HepG2 (cell line): ENCODE measurements around the gene PPP1R18. TPM values are rescaled to one million over a fixed set of nuclear protein-coding genes. Genes with fewer than 3 reads are reported as not detected.

Source experiments
- AGO1 ChIP-seq: fragments of 200-400 bp; formaldehyde crosslinking; IDR thresholded peaks from 2 replicates; pipeline ENCODE4 v1.6.1; 2017; ENCODE audit warnings: mild to moderate bottlenecking, low read depth, low read length, moderate library complexity; ENCODE audit not compliant: poor library complexity, severe bottlenecking
- ATF1 ChIP-seq: IDR thresholded peaks from 2 replicates; pipeline ENCODE4 v1.6.1; 2016; ENCODE audit warnings: mild to moderate bottlenecking, control low read depth
- ATRX ChIP-seq: sonication (generic); formaldehyde crosslinking; IDR thresholded peaks from 2 replicates; pipeline ENCODE4 v1.4.0; 2020; ENCODE audit warnings: missing genetic modification reagents, borderline replicate concordance
- BHLHE40 ChIP-seq: IDR thresholded peaks from 2 replicates; pipeline ENCODE4 v1.6.1; 2011; ENCODE audit warnings: low read length, improper control_type of control experiment
- BORCS8-MEF2B ChIP-seq: sonication (generic); formaldehyde crosslinking; IDR thresholded peaks from 2 replicates; pipeline ENCODE4 v1.8.0; 2022; ENCODE audit warnings: mild to moderate bottlenecking, missing genetic modification reagents
- DMTF1 ChIP-seq: sonication (generic); formaldehyde crosslinking; IDR thresholded peaks from 2 replicates; pipeline ENCODE4 v1.4.0; 2020; ENCODE audit warnings: mild to moderate bottlenecking, missing genetic modification reagents
- HNRNPLL ChIP-seq: fragments of 200-400 bp; formaldehyde crosslinking; IDR thresholded peaks from 2 replicates; pipeline ENCODE4 v1.6.1; 2017; ENCODE audit warnings: mild to moderate bottlenecking, low read depth, low read length; ENCODE audit not compliant: poor library complexity, severe bottlenecking
- LCORL ChIP-seq, 2 experiments: fragments of 450-650 bp in 1 of 2; sonication (generic) in 1 of 2; formaldehyde crosslinking in 1 of 2; IDR thresholded peaks; 2 replicates each; pipeline versions ENCODE4 v1.5.0 to v1.6.1; 2017 to 2020; ENCODE audit warnings: antibody characterized with exemption in 1 of 2, missing genetic modification reagents in 1 of 2
- MATR3 ChIP-seq: sonication (generic); formaldehyde crosslinking; IDR thresholded peaks from 2 replicates; pipeline ENCODE4 v1.4.0; 2020; ENCODE audit warnings: missing genetic modification reagents
- NFYB ChIP-seq: sonication (generic); formaldehyde crosslinking; IDR thresholded peaks from 2 replicates; pipeline ENCODE4 v1.4.0; 2020; ENCODE audit warnings: missing genetic modification reagents
- POLR2A ChIP-seq, 2 experiments: IDR thresholded peaks; 2 replicates each; pipeline ENCODE4 v1.6.1; 2011; ENCODE audit warnings: low read depth in 2 of 2, low read length in 2 of 2, mild to moderate bottlenecking in 1 of 2, moderate library complexity in 1 of 2; ENCODE audit not compliant: insufficient read depth in 1 of 2
- PRDM4 ChIP-seq: sonication (generic); formaldehyde crosslinking; IDR thresholded peaks from 2 replicates; pipeline ENCODE4 v1.9.0; 2021; ENCODE audit warnings: missing genetic modification reagents, borderline replicate concordance
- REL ChIP-seq: sonication (generic); formaldehyde crosslinking; conservative IDR thresholded peaks from 2 replicates; pipeline ENCODE4 v1.8.0; 2022; ENCODE audit warnings: mild to moderate bottlenecking, missing genetic modification reagents, moderate library complexity
- SAFB2 ChIP-seq: sonication (generic); formaldehyde crosslinking; IDR thresholded peaks from 2 replicates; pipeline ENCODE4 v1.5.1; 2020; ENCODE audit warnings: missing genetic modification reagents, low read depth, mild to moderate bottlenecking, borderline replicate concordance
- TBX2 ChIP-seq: sonication (generic); formaldehyde crosslinking; IDR thresholded peaks from 2 replicates; pipeline ENCODE4 v1.5.0; 2020; ENCODE audit warnings: missing genetic modification reagents, mild to moderate bottlenecking, borderline replicate concordance
- ZFP91 ChIP-seq: sonication (generic); formaldehyde crosslinking; IDR thresholded peaks from 2 replicates; pipeline ENCODE4 v1.9.0; 2022; ENCODE audit warnings: missing genetic modification reagents, mild to moderate bottlenecking, borderline replicate concordance
- ZNF432 ChIP-seq: sonication (generic); formaldehyde crosslinking; IDR thresholded peaks from 2 replicates; pipeline ENCODE4 v1.5.0; 2020; ENCODE audit warnings: missing genetic modification reagents, mild to moderate bottlenecking, borderline replicate concordance
- ZNF577 ChIP-seq: sonication (generic); formaldehyde crosslinking; IDR thresholded peaks from 2 replicates; pipeline ENCODE4 v1.4.0; 2020; ENCODE audit warnings: mild to moderate bottlenecking, low read depth, missing genetic modification reagents, borderline replicate concordance
- ZNF672 ChIP-seq: sonication (generic); formaldehyde crosslinking; IDR thresholded peaks from 2 replicates; pipeline ENCODE4 v1.8.1; 2022; ENCODE audit warnings: missing genetic modification reagents
- ZNF816 ChIP-seq: sonication (generic); formaldehyde crosslinking; IDR thresholded peaks from 2 replicates; pipeline ENCODE4 v1.8.0; 2022; ENCODE audit warnings: missing genetic modification reagents, mild to moderate bottlenecking, borderline replicate concordance
- polyA plus RNA-seq, 8 experiments: library from polyadenylated mRNA; depleted of rRNA in 3 of 8; stranded (reverse) in 7 of 8; unstranded in 1 of 8; fragments of >200 nt; fragmentation: Illumina TruSeq in 4 of 8; extraction: Trizol in 4 of 8; gene quantifications; 2 replicates each; pipeline versions ENCODE4 v1.2.1 to v1.2.3, GENCODE V29; 2011 to 2016; ENCODE audit warnings: low read depth in 4 of 8, missing spikeins in 1 of 8, mixed read lengths in 1 of 8; ENCODE audit not compliant: insufficient read depth in 1 of 8
- total RNA-seq, 5 experiments: library from RNA; depleted of rRNA; stranded (reverse); fragments of >200 nt; fragmentation: Illumina TruSeq; extraction: Trizol; gene quantifications; 2 replicates each; pipeline ENCODE4 v1.2.3, GENCODE V29; 2016; ENCODE audit warnings: low read depth in 1 of 5
- TF ChIP-seq, protein P1 (sequence below): IDR thresholded peaks from 2 replicates; pipeline ENCODE4 v1.6.1; 2016; ENCODE audit warnings: mild to moderate bottlenecking

PPP1R18 gene
- total and polyA plus RNA-seq, 2 of the 13 experiments (the other 11 are each of a cell fraction or from before 2014, with no cell fraction given), result 4.9 to 9.2 TPM

GRCh38 chr6:30730601-30731435 lies 44.4 kb upstream of the PPP1R18 start (continued):
- no peak for TF ChIP-seq MATR3 (CRISPR knock-in tag)
- TF ChIP-seq TBX2 (CRISPR knock-in tag), result 0 out of 2 replicates have a peak, but pooled peaks have one; percentile 5
- peak; percentile 70; the same call in 1 of the 2 replicates for TF ChIP-seq BORCS8-MEF2B (CRISPR knock-in tag)
- TF ChIP-seq HNRNPLL, result peak; percentile 36
- 0 out of 2 replicates have a peak, but pooled peaks have one; percentile 11 for TF ChIP-seq BHLHE40
- no peak for TF ChIP-seq ATRX (CRISPR knock-in tag)
- TF ChIP-seq PRDM4 (CRISPR knock-in tag), result no peak
- no peak for TF ChIP-seq NFYB (CRISPR knock-in tag)
- TF ChIP-seq ATF1, result no peak
- no peak for TF ChIP-seq REL (CRISPR knock-in tag)
- no peak for TF ChIP-seq SAFB2 (CRISPR knock-in tag)
- TF ChIP-seq ZFP91 (CRISPR knock-in tag), result peak; percentile 72; the same call in 1 of the 2 replicates
- TF ChIP-seq, protein P1, sequence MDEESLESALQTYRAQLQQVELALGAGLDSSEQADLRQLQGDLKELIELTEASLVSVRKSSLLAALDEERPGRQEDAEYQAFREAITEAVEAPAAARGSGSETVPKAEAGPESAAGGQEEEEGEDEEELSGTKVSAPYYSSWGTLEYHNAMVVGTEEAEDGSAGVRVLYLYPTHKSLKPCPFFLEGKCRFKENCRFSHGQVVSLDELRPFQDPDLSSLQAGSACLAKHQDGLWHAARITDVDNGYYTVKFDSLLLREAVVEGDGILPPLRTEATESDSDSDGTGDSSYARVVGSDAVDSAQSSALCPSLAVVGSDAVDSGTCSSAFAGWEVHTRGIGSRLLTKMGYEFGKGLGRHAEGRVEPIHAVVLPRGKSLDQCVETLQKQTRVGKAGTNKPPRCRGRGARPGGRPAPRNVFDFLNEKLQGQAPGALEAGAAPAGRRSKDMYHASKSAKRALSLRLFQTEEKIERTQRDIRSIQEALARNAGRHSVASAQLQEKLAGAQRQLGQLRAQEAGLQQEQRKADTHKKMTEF (CRISPR knock-in tag), result 0 out of 2 replicates have a peak, but pooled peaks have one; percentile 27
- TF ChIP-seq ZNF816 (CRISPR knock-in tag), result no peak
- TF ChIP-seq LCORL (IDR thresholded peaks at IDR 0.05), result no peak
- TF ChIP-seq LCORL (CRISPR knock-in tag; IDR thresholded peaks at IDR 0.05), result 0 out of 2 replicates have a peak, but pooled peaks have one; percentile 25
- no peak for TF ChIP-seq ZNF432
- no peak for TF ChIP-seq ZNF672 (CRISPR knock-in tag)
- TF ChIP-seq POLR2A (IDR thresholded peaks at IDR 0.05; ENCODE audit: insufficient read depth in 1 of 2, low read depth in 2 of 2, low read length in 2 of 2), result peak in 1 of 2 experiments; percentile 37; a peak in 1 of 4 replicates
- no peak for TF ChIP-seq ZNF577 (CRISPR knock-in tag)
- TF ChIP-seq DMTF1 (CRISPR knock-in tag), result no peak
- TF ChIP-seq AGO1, result peak; percentile 60
